Peyer's patch (tissue), 4 donors: ENCODE data around the gene CNPY1.
A peak's percentile ranks its signal among the peaks of the same experiment; 100 is the strongest.

Experiments used
- POLR2A ChIP-seq, 2 donors: fragments of 450-650 bp; IDR thresholded peaks; one replicate each; pipeline ENCODE4 v1.5.1; 2017; ENCODE audit warnings: antibody characterized with exemption in 2 of 2, mild to moderate bottlenecking in 2 of 2, moderate library complexity in 2 of 2
- TF ChIP-seq, protein P1 (sequence below), 6 experiments: fragments of 450-650 bp in 4 of 6; fragments of 200-600 bp in 2 of 6; sonication (generic) in 1 of 6; IDR thresholded peaks; one replicate each; pipeline ENCODE4 v1.5.1; 2017 to 2019; ENCODE audit warnings: antibody characterized with exemption in 6 of 6, mild to moderate bottlenecking in 3 of 6, moderate library complexity in 1 of 6

- TF ChIP-seq, protein P1, sequence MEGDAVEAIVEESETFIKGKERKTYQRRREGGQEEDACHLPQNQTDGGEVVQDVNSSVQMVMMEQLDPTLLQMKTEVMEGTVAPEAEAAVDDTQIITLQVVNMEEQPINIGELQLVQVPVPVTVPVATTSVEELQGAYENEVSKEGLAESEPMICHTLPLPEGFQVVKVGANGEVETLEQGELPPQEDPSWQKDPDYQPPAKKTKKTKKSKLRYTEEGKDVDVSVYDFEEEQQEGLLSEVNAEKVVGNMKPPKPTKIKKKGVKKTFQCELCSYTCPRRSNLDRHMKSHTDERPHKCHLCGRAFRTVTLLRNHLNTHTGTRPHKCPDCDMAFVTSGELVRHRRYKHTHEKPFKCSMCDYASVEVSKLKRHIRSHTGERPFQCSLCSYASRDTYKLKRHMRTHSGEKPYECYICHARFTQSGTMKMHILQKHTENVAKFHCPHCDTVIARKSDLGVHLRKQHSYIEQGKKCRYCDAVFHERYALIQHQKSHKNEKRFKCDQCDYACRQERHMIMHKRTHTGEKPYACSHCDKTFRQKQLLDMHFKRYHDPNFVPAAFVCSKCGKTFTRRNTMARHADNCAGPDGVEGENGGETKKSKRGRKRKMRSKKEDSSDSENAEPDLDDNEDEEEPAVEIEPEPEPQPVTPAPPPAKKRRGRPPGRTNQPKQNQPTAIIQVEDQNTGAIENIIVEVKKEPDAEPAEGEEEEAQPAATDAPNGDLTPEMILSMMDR (IDR thresholded peaks at IDR 0.05) = peak in 5 of 6 experiments; percentile 16 to 33 (median 26)
- no peak for TF ChIP-seq POLR2A (IDR thresholded peaks at IDR 0.05)
Observed at GRCh38 chr7:155533827-155534690, 12.3 kb downstream of the CNPY1 start.
